ENCODE results near the gene GALNT2.

Gene GALNT2

GRCh38 chr1:230149751-230150584 is 82.9 kb downstream of the GALNT2 start:
- H3K36me3 ChIP-seq (ENCODE audit: control insufficient read depth, insufficient read depth, low read length), result no peaks in the 10 kb centered on the region
- no peaks in the 10 kb centered on the region for H3K27me3 ChIP-seq (ENCODE audit: control insufficient read depth, insufficient read depth, low read length)
- no peak overlapping the region for H3K9ac ChIP-seq (ENCODE audit: low read depth, low read length)
- no peak overlapping the region for H3K27ac ChIP-seq (ENCODE audit: low read depth, low read length)
- H3K4me1 ChIP-seq (ENCODE audit: control insufficient read depth, insufficient read depth, low read length), result peaks cover 23% of the 10 kb centered on the region
- H3K4me3 ChIP-seq (ENCODE audit: low read depth, low read length), result no peak overlapping the region
- no peaks in the 10 kb centered on the region for H3K9me3 ChIP-seq (ENCODE audit: control insufficient read depth, insufficient read depth, low read length)

- H3K27me3 ChIP-seq (ENCODE audit: control insufficient read depth, insufficient read depth, low read length), result no peaks in the 10 kb centered on the region
- H3K4me3 ChIP-seq (ENCODE audit: low read depth, low read length), result no peak overlapping the region
- no peaks in the 10 kb centered on the region for H3K36me3 ChIP-seq (ENCODE audit: control insufficient read depth, insufficient read depth, low read length)
- peaks cover 20% of the 10 kb centered on the region for H3K4me1 ChIP-seq (ENCODE audit: control insufficient read depth, insufficient read depth, low read length)
- no peak overlapping the region for H3K9ac ChIP-seq (ENCODE audit: low read depth, low read length)
- H3K27ac ChIP-seq (ENCODE audit: low read depth, low read length), result no peak overlapping the region
- H3K9me3 ChIP-seq (ENCODE audit: control insufficient read depth, insufficient read depth, low read length), result no peaks in the 10 kb centered on the region
Observed at GRCh38 chr1:230150615-230151014, 83.6 kb downstream of the GALNT2 start.

- Histone ChIP-seq H3K27me3 (ENCODE audit: control insufficient read depth, insufficient read depth, low read length) (no peaks in the 10 kb centered on the region), H3K9ac (ENCODE audit: low read depth, low read length) (no peak overlapping the region), H3K4me1 (ENCODE audit: control insufficient read depth, insufficient read depth, low read length) (peaks cover 12% of the 10 kb centered on the region), H3K4me3 (ENCODE audit: low read depth, low read length) (no peak overlapping the region), H3K9me3 (ENCODE audit: control insufficient read depth, insufficient read depth, low read length) (no peaks in the 10 kb centered on the region), H3K27ac (ENCODE audit: low read depth, low read length) (no peak overlapping the region), H3K36me3 (ENCODE audit: control insufficient read depth, insufficient read depth, low read length) (no peaks in the 10 kb centered on the region)
Observed at GRCh38 chr1:230151924-230152468, 85.0 kb downstream of the GALNT2 start.

- Histone ChIP-seq H3K4me3 (ENCODE audit: low read depth, low read length) (no peak overlapping the region), H3K9me3 (ENCODE audit: control insufficient read depth, insufficient read depth, low read length) (no peaks in the 10 kb centered on the region), H3K4me1 (ENCODE audit: control insufficient read depth, insufficient read depth, low read length) (peaks cover 12% of the 10 kb centered on the region), H3K27me3 (ENCODE audit: control insufficient read depth, insufficient read depth, low read length) (no peaks in the 10 kb centered on the region), H3K36me3 (ENCODE audit: control insufficient read depth, insufficient read depth, low read length) (no peaks in the 10 kb centered on the region), H3K9ac (ENCODE audit: low read depth, low read length) (no peak overlapping the region), H3K27ac (ENCODE audit: low read depth, low read length) (no peak overlapping the region)
Observed at GRCh38 chr1:230152999-230153398, 86.0 kb downstream of the GALNT2 start.

- no peak overlapping the region for H3K9ac ChIP-seq (ENCODE audit: low read depth, low read length)
- peak overlapping the region; percentile 55 for H3K27ac ChIP-seq (ENCODE audit: low read depth, low read length)
- no peaks in the 10 kb centered on the region for H3K36me3 ChIP-seq (ENCODE audit: control insufficient read depth, insufficient read depth, low read length)
- H3K4me1 ChIP-seq (ENCODE audit: control insufficient read depth, insufficient read depth, low read length), result peaks cover 16% of the 10 kb centered on the region
- no peaks in the 10 kb centered on the region for H3K9me3 ChIP-seq (ENCODE audit: control insufficient read depth, insufficient read depth, low read length)
- H3K4me3 ChIP-seq (ENCODE audit: low read depth, low read length), result no peak overlapping the region
- H3K27me3 ChIP-seq (ENCODE audit: control insufficient read depth, insufficient read depth, low read length), result no peaks in the 10 kb centered on the region
Observed at GRCh38 chr1:230153641-230154296, 86.7 kb downstream of the GALNT2 start.

GRCh38 chr1:230155021-230155420 is 88.0 kb downstream of the GALNT2 start:
- Histone ChIP-seq H3K4me1 (ENCODE audit: control insufficient read depth, insufficient read depth, low read length) (peaks cover 16% of the 10 kb centered on the region), H3K36me3 (ENCODE audit: control insufficient read depth, insufficient read depth, low read length) (no peaks in the 10 kb centered on the region)

GRCh38 chr1:230156068-230156467 is 89.0 kb downstream of the GALNT2 start:
- no peak overlapping the region for H3K27ac ChIP-seq (ENCODE audit: low read depth, low read length)
- no peak overlapping the region for H3K4me3 ChIP-seq (ENCODE audit: low read depth, low read length)
- H3K4me1 ChIP-seq (ENCODE audit: control insufficient read depth, insufficient read depth, low read length), result peaks cover 14% of the 10 kb centered on the region
- no peaks in the 10 kb centered on the region for H3K9me3 ChIP-seq (ENCODE audit: control insufficient read depth, insufficient read depth, low read length)
- H3K9ac ChIP-seq (ENCODE audit: low read depth, low read length), result no peak overlapping the region
- no peaks in the 10 kb centered on the region for H3K27me3 ChIP-seq (ENCODE audit: control insufficient read depth, insufficient read depth, low read length)
- H3K36me3 ChIP-seq (ENCODE audit: control insufficient read depth, insufficient read depth, low read length), result no peaks in the 10 kb centered on the region

More at GRCh38 chr1:230155021-230155420, 88.0 kb downstream of the GALNT2 start:
- Histone ChIP-seq H3K9ac (ENCODE audit: low read depth, low read length) (no peak overlapping the region), H3K9me3 (ENCODE audit: control insufficient read depth, insufficient read depth, low read length) (no peaks in the 10 kb centered on the region), H3K27me3 (ENCODE audit: control insufficient read depth, insufficient read depth, low read length) (no peaks in the 10 kb centered on the region), H3K4me3 (ENCODE audit: low read depth, low read length) (no peak overlapping the region), H3K27ac (ENCODE audit: low read depth, low read length) (no peak overlapping the region)

GRCh38 chr1:230156536-230156935 is 89.5 kb downstream of the GALNT2 start:
- Histone ChIP-seq H3K36me3 (ENCODE audit: control insufficient read depth, insufficient read depth, low read length) (no peaks in the 10 kb centered on the region), H3K9ac (ENCODE audit: low read depth, low read length) (no peak overlapping the region), H3K4me1 (ENCODE audit: control insufficient read depth, insufficient read depth, low read length) (peaks cover 14% of the 10 kb centered on the region), H3K4me3 (ENCODE audit: low read depth, low read length) (no peak overlapping the region), H3K27me3 (ENCODE audit: control insufficient read depth, insufficient read depth, low read length) (no peaks in the 10 kb centered on the region), H3K9me3 (ENCODE audit: control insufficient read depth, insufficient read depth, low read length) (no peaks in the 10 kb centered on the region), H3K27ac (ENCODE audit: low read depth, low read length) (no peak overlapping the region)

- no peak overlapping the region for H3K9ac ChIP-seq (ENCODE audit: low read depth, low read length)
- no peaks in the 10 kb centered on the region for H3K36me3 ChIP-seq (ENCODE audit: control insufficient read depth, insufficient read depth, low read length)
- H3K9me3 ChIP-seq (ENCODE audit: control insufficient read depth, insufficient read depth, low read length), result no peaks in the 10 kb centered on the region
- peaks cover 14% of the 10 kb centered on the region for H3K4me1 ChIP-seq (ENCODE audit: control insufficient read depth, insufficient read depth, low read length)
- H3K4me3 ChIP-seq (ENCODE audit: low read depth, low read length), result no peak overlapping the region
- H3K27ac ChIP-seq (ENCODE audit: low read depth, low read length), result no peak overlapping the region
- H3K27me3 ChIP-seq (ENCODE audit: control insufficient read depth, insufficient read depth, low read length), result no peaks in the 10 kb centered on the region
Observed at GRCh38 chr1:230157420-230158390, 90.7 kb downstream of the GALNT2 start.

- Histone ChIP-seq H3K27me3 (ENCODE audit: control insufficient read depth, insufficient read depth, low read length) (no peaks in the 10 kb centered on the region), H3K27ac (ENCODE audit: low read depth, low read length) (no peak overlapping the region), H3K36me3 (ENCODE audit: control insufficient read depth, insufficient read depth, low read length) (no peaks in the 10 kb centered on the region), H3K9me3 (ENCODE audit: control insufficient read depth, insufficient read depth, low read length) (no peaks in the 10 kb centered on the region), H3K4me3 (ENCODE audit: low read depth, low read length) (no peak overlapping the region), H3K4me1 (ENCODE audit: control insufficient read depth, insufficient read depth, low read length) (peaks cover 9% of the 10 kb centered on the region), H3K9ac (ENCODE audit: low read depth, low read length) (no peak overlapping the region)
Observed at GRCh38 chr1:230158415-230159291, 91.6 kb downstream of the GALNT2 start.
